ENCODE results near the gene YARS2.

GRCh38 chr12:32770141-32770540 is 14.4 kb upstream of the YARS2 start:
- TF ChIP-seq CTCF (IDR thresholded peaks at IDR 0.05 in 8 of 11, conservative IDR thresholded peaks at IDR 0.05 in 3 of 11) (no peak), POLR2A (IDR thresholded peaks at IDR 0.05) (no peak), POLR2AphosphoS5 (IDR thresholded peaks at IDR 0.05) (no peak)

Data from spleen (tissue), 7 donors.